ENCODE data around the gene MEI1. TPM values are rescaled to one million over a fixed set of nuclear protein-coding genes. Genes with fewer than 3 reads are reported as not detected.
A peak's percentile ranks its signal among the peaks of the same experiment; 100 is the strongest.

The MEI1 gene
- total RNA-seq, 1 experiment from 2014 or later, result 0.18 TPM

GRCh38 chr22:41682033-41682807, 17.1 kb upstream of the MEI1 start:
- TF ChIP-seq, protein P1, sequence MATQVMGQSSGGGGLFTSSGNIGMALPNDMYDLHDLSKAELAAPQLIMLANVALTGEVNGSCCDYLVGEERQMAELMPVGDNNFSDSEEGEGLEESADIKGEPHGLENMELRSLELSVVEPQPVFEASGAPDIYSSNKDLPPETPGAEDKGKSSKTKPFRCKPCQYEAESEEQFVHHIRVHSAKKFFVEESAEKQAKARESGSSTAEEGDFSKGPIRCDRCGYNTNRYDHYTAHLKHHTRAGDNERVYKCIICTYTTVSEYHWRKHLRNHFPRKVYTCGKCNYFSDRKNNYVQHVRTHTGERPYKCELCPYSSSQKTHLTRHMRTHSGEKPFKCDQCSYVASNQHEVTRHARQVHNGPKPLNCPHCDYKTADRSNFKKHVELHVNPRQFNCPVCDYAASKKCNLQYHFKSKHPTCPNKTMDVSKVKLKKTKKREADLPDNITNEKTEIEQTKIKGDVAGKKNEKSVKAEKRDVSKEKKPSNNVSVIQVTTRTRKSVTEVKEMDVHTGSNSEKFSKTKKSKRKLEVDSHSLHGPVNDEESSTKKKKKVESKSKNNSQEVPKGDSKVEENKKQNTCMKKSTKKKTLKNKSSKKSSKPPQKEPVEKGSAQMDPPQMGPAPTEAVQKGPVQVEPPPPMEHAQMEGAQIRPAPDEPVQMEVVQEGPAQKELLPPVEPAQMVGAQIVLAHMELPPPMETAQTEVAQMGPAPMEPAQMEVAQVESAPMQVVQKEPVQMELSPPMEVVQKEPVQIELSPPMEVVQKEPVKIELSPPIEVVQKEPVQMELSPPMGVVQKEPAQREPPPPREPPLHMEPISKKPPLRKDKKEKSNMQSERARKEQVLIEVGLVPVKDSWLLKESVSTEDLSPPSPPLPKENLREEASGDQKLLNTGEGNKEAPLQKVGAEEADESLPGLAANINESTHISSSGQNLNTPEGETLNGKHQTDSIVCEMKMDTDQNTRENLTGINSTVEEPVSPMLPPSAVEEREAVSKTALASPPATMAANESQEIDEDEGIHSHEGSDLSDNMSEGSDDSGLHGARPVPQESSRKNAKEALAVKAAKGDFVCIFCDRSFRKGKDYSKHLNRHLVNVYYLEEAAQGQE (IDR thresholded peaks at IDR 0.05; ENCODE audit: insufficient read depth in 1 of 2, low read depth in 2 of 2, low read length in 1 of 2), result no peak
- no peak for TF ChIP-seq POLR2AphosphoS5 (IDR thresholded peaks at IDR 0.05; ENCODE audit: low read depth, low read length)
- TF ChIP-seq SIN3A (IDR thresholded peaks at IDR 0.05; ENCODE audit: borderline replicate concordance, insufficient read depth, low read depth, low read length), result no peak
- TF ChIP-seq TCF7L2 (IDR thresholded peaks at IDR 0.05; ENCODE audit: low read depth, low read length), result no peak
- no peak for TF ChIP-seq CTCF (IDR thresholded peaks at IDR 0.05)
- no peak overlapping the region for H3K27ac ChIP-seq (ENCODE audit: low read length)
- no TSS peak for BruUV-seq (replicated peaks)

DNA sequence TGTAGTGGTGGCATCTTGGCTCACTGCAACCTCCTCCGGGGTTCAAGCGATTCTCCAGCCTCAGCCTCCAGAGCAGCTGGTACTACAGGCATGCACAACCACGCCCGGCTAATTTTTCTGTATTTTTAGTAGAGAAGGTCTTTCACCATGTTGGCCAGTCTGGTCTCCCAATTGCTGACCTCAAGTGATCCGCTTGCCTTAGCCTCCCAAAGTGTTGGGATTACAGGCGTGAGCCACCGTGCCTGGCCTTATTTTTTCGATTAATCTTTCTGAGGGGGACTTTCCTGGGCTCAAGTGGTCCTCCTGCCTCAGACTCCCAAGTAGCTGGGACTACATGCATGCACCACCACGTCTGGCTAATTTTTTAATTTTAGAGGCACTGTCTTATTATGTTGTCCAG, 16.3 kb upstream of the MEI1 start:
- no TSS peak for BruUV-seq (replicated peaks)
- peaks cover 9% of the 10 kb centered on the region for H3K36me3 ChIP-seq (ENCODE audit: control insufficient read depth, insufficient read depth, low read length)
- H3K27me3 ChIP-seq (ENCODE audit: control insufficient read depth, insufficient read depth, low read length), result no peaks in the 10 kb centered on the region
- in situ Hi-C loops (cut with HindIII; ENCODE audit: low pct_unique_long_range_greater_than_20kb, low sequenced_read_pairs) (no loop called here), intact Hi-C loops (cut with micrococcal nuclease; ENCODE audit: unreplicated experiment) (no loop called here)
- no peaks in the 10 kb centered on the region; the same call in 1 of the 2 replicates for H3K4me1 ChIP-seq (ENCODE audit: control insufficient read depth, insufficient read depth, low read length)
- no peak overlapping the region for H3K4me3 ChIP-seq (ENCODE audit: low read depth in 2 of 2, low read length in 2 of 2)
- CTCF ChIA-PET, result no interaction called here
- ATAC-seq (no peak), DNase-seq (ENCODE audit: low read depth, low spot score) (no peak)
- H3K27ac ChIP-seq (ENCODE audit: low read length), result no peak overlapping the region
- TF ChIP-seq, protein P1 (IDR thresholded peaks at IDR 0.05; ENCODE audit: insufficient read depth in 1 of 2, low read depth in 2 of 2, low read length in 1 of 2), result no peak
- TF ChIP-seq SIN3A (IDR thresholded peaks at IDR 0.05; ENCODE audit: borderline replicate concordance, insufficient read depth, low read depth, low read length) (no peak), TCF7L2 (IDR thresholded peaks at IDR 0.05; ENCODE audit: low read depth, low read length) (no peak), POLR2AphosphoS5 (IDR thresholded peaks at IDR 0.05; ENCODE audit: low read depth, low read length) (no peak), CTCF (IDR thresholded peaks at IDR 0.05) (no peak)
- H3K9me3 ChIP-seq (ENCODE audit: control insufficient read depth, insufficient read depth, low read depth, low read length), result no peaks in the 10 kb centered on the region
- POLR2A ChIA-PET, result no interaction called here

More at GRCh38 chr22:41682033-41682807, 17.1 kb upstream of the MEI1 start:
- Histone ChIP-seq H3K36me3 (ENCODE audit: control insufficient read depth, insufficient read depth, low read length) (peaks cover 5% of the 10 kb centered on the region), H3K4me3 (ENCODE audit: low read depth in 2 of 2, low read length in 2 of 2) (peak overlapping the region in 1 of 2 experiments; percentile 28; a peak in 1 of 4 replicates), H3K4me1 (ENCODE audit: control insufficient read depth, insufficient read depth, low read length) (no peaks in the 10 kb centered on the region; the same call in 1 of the 2 replicates), H3K27me3 (ENCODE audit: control insufficient read depth, insufficient read depth, low read length) (no peaks in the 10 kb centered on the region), H3K9me3 (ENCODE audit: control insufficient read depth, insufficient read depth, low read depth, low read length) (no peaks in the 10 kb centered on the region)
- DNase-seq (ENCODE audit: low read depth, low spot score), result no peak
- intact Hi-C loops (cut with micrococcal nuclease; ENCODE audit: unreplicated experiment), result no loop called here
- ChIA-PET POLR2A (no interaction called here), CTCF (no interaction called here)
- no peak for ATAC-seq
- in situ Hi-C loops (cut with HindIII; ENCODE audit: low pct_unique_long_range_greater_than_20kb, low sequenced_read_pairs), result no loop called here

All from Panc1 (cell line).